ENCODE data around the gene OGN. TPM values are rescaled to one million over a fixed set of nuclear protein-coding genes. Genes with fewer than 3 reads are reported as not detected.

The OGN gene
- total and polyA plus RNA-seq, 2 of the 13 experiments (the other 11 are each of a cell fraction or from before 2014, with no cell fraction given) = not detected

- Histone ChIP-seq H3K9me3 (ENCODE audit: low read length) (no peaks in the 10 kb centered on the region), H3K9ac (ENCODE audit: insufficient read depth, low read depth, low read length) (no peak overlapping the region), H3K36me3 (replicated peaks in 1 of 2; ENCODE audit: control insufficient read depth in 1 of 2, insufficient read depth in 2 of 2, low read length in 2 of 2) (peaks cover 2 to 4% of the 10 kb centered on the region in 2 experiments; a peak in 3 of 5 replicates), H4K20me1 (ENCODE audit: insufficient read depth, low read length) (no peaks in the 10 kb centered on the region), H3K4me2 (ENCODE audit: low read depth, low read length) (no peak overlapping the region), H3K27ac (ENCODE audit: extremely low read length, insufficient read depth, low read length) (no peak overlapping the region), H3K27me3 (ENCODE audit: control insufficient read depth in 1 of 2, insufficient read depth in 2 of 2, low read length in 2 of 2) (no peaks in the 10 kb centered on the region), H3K79me2 (ENCODE audit: insufficient read depth, low read length) (no peaks in the 10 kb centered on the region), H2AFZ (ENCODE audit: low read length) (no peak overlapping the region), H3K4me3 (replicated peaks in 1 of 3; ENCODE audit: insufficient read depth in 1 of 3, low read depth in 2 of 3, low read length in 3 of 3) (no peak overlapping the region), H3K4me1 (ENCODE audit: insufficient read depth, low read length) (no peaks in the 10 kb centered on the region)
- in situ Hi-C loops (cut with HindIII; ENCODE audit: extremely low pct_ligation_motif_present, low pct_unique_long_range_greater_than_20kb) = no loop called here
- FAIRE-seq = no peak
- WGBS (ENCODE audit: low lambda C conversion rate) = 86% methylated on average over 1 of the region's 1 CpG
- DNase-seq (ENCODE audit: low spot score) = no peak
- POLR2A ChIA-PET = no interaction called here
- no TSS peak for BruUV-seq (replicated peaks)
- TF ChIP-seq ZNF414 (CRISPR knock-in tag; IDR thresholded peaks at IDR 0.05) = no peak
- no peak for TF ChIP-seq ZNF891 (CRISPR knock-in tag; IDR thresholded peaks at IDR 0.05)
- intact Hi-C loops (cut with micrococcal nuclease; ENCODE audit: unreplicated experiment) = loop anchor here (10.0 kb wide), 1 partner anchor 297 kb away; no protein-coding TSS in a partner anchor
- ATAC-seq = no peak
- CTCF ChIA-PET (ENCODE audit: low intra/inter-chr PET ratio, low total read pairs) = no interaction called here
Observed at GRCh38 chr9:92341578-92341977, 62.8 kb downstream of the OGN start.

GRCh38 chr9:92333282-92333634 is 71.1 kb downstream of the OGN start:
- Histone ChIP-seq H4K20me1 (ENCODE audit: insufficient read depth, low read length) (no peaks in the 10 kb centered on the region), H2AFZ (ENCODE audit: low read length) (no peak overlapping the region), H3K9me3 (ENCODE audit: low read length) (no peaks in the 10 kb centered on the region), H3K79me2 (ENCODE audit: insufficient read depth, low read length) (no peaks in the 10 kb centered on the region), H3K4me2 (ENCODE audit: low read depth, low read length) (no peak overlapping the region), H3K36me3 (replicated peaks in 1 of 2; ENCODE audit: control insufficient read depth in 1 of 2, insufficient read depth in 2 of 2, low read length in 2 of 2) (peaks cover 0 to 7% of the 10 kb centered on the region in 2 experiments; a peak in 2 of 5 replicates), H3K27me3 (ENCODE audit: control insufficient read depth in 1 of 2, insufficient read depth in 2 of 2, low read length in 2 of 2) (no peaks in the 10 kb centered on the region), H3K4me3 (replicated peaks in 1 of 3; ENCODE audit: insufficient read depth in 1 of 3, low read depth in 2 of 3, low read length in 3 of 3) (no peak overlapping the region), H3K27ac (ENCODE audit: extremely low read length, insufficient read depth, low read length) (no peak overlapping the region), H3K9ac (ENCODE audit: insufficient read depth, low read depth, low read length) (no peak overlapping the region), H3K4me1 (ENCODE audit: insufficient read depth, low read length) (peaks cover 1% of the 10 kb centered on the region; the same call in 1 of the 2 replicates)
- ATAC-seq (no peak), DNase-seq (ENCODE audit: low spot score) (no peak), FAIRE-seq (no peak)
- no peak for TF ChIP-seq CBX1 (IDR thresholded peaks at IDR 0.05; ENCODE audit: low read depth)
- no peak for TF ChIP-seq HMGA1 (CRISPR knock-in tag; conservative IDR thresholded peaks at IDR 0.05)
- TF ChIP-seq ZNF263 (CRISPR knock-in tag; IDR thresholded peaks at IDR 0.05) = no peak
- no peak for TF ChIP-seq ZNF720 (CRISPR knock-in tag; IDR thresholded peaks at IDR 0.05)
- TF ChIP-seq ZNF12 (CRISPR knock-in tag; IDR thresholded peaks at IDR 0.05) = no peak
- no peak for TF ChIP-seq ARNT (IDR thresholded peaks at IDR 0.05)
- no TSS peak for BruUV-seq (replicated peaks)
- in situ Hi-C loops (cut with HindIII; ENCODE audit: extremely low pct_ligation_motif_present, low pct_unique_long_range_greater_than_20kb) (no loop called here), intact Hi-C loops (cut with micrococcal nuclease; ENCODE audit: unreplicated experiment) (no loop called here)
- ChIA-PET CTCF (ENCODE audit: low intra/inter-chr PET ratio, low total read pairs) (no interaction called here), POLR2A (no interaction called here)
- 96% methylated on average over 2 of the region's 2 CpGs for WGBS (ENCODE audit: low lambda C conversion rate)

Other genes with a start within 250 kb of the OGN start
- 185 and 277 TPM in 2 replicates for gene IARS1, start 110.9 kb downstream of the OGN start, total RNA-seq (2016; rRNA removed; fragmentation: Illumina TruSeq; extraction: Trizol)
- gene IARS1, start 110.9 kb downstream of the OGN start, polyA plus RNA-seq (2011; rRNA removed) = 55.9 and 58.6 TPM in 2 replicates
- 35.4 and 36.3 TPM in 2 replicates for gene NOL8, start 79.2 kb downstream of the OGN start, total RNA-seq (2016; rRNA removed; fragmentation: Illumina TruSeq; extraction: Trizol)
- 11.3 and 12.8 TPM in 2 replicates for gene NOL8, start 79.2 kb downstream of the OGN start, polyA plus RNA-seq (2011; rRNA removed)
- 11.0 and 11.4 TPM in 2 replicates for gene CENPP, start 78.6 kb downstream of the OGN start, total RNA-seq (2016; rRNA removed; fragmentation: Illumina TruSeq; extraction: Trizol)
- gene CENPP, start 78.6 kb downstream of the OGN start, polyA plus RNA-seq (2011; rRNA removed) = 1.2 and 2.0 TPM in 2 replicates
- not detected in 2 replicates for gene OMD, start 19.9 kb upstream of the OGN start, total RNA-seq (2016; rRNA removed; fragmentation: Illumina TruSeq; extraction: Trizol)
- not detected in 2 replicates for gene OMD, start 19.9 kb upstream of the OGN start, polyA plus RNA-seq (2011; rRNA removed)
- not detected in 2 replicates for gene ASPN, start 77.9 kb upstream of the OGN start, total RNA-seq (2016; rRNA removed; fragmentation: Illumina TruSeq; extraction: Trizol)
- not detected in 2 replicates for gene ASPN, start 77.9 kb upstream of the OGN start, polyA plus RNA-seq (2011; rRNA removed)
- not detected in 2 replicates for gene ECM2, start 131.4 kb upstream of the OGN start, total RNA-seq (2016; rRNA removed; fragmentation: Illumina TruSeq; extraction: Trizol)
- 0.37 and 0.67 TPM in 2 replicates for gene ECM2, start 131.4 kb upstream of the OGN start, polyA plus RNA-seq (2011; rRNA removed)

Measured in HepG2 (cell line).